GM19351 (cell line): ENCODE results near the gene BLACAT1.
"Not testable (repeated sequence)": the region's sequence is repeated elsewhere in the genome, so short reads cannot be mapped to it uniquely, and the experiment has no call there.

Experiments used
- ATAC-seq: cut with Tn5 transposase; IDR thresholded peaks from one replicate; pipeline ENCODE4 v1.9.1; 2021; ENCODE audit warnings: mild to moderate bottlenecking, moderate library complexity; ENCODE audit not compliant: unreplicated experiment

BLACAT1 gene

DNA sequence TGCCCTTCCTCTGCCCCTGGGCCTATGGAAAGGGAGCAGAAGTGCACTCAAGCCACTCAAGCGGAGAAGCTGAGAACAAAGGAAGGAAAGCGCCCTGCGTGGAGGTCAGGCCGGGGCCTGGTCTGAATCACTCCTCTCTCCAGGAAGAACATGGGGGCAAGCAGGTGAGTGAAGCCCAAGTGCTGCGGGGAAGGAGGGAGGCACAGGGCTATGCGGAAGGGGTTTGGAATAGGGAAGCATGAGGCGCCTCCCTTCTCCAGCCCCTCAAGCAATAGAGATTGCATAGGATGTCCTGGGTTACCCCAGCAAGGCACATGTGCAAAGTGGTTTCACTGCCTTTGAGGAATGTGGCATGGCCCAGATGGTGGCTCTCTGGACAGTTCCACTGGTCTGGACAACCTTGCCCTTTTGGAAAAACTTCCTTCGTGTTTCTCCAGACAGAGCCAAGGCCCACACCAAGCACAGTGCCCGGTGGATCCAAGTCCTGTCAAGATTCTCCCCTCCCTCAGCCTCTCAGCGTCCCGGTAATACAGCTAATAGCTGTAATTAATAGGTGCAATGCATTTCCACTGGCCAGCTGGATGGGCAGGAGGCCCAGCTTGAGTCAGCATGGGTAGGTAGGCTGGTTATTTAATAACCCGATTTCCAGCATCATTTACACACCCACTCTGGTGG, 13.7 kb downstream of the BLACAT1 start:
- no peak for ATAC-seq

DNA sequence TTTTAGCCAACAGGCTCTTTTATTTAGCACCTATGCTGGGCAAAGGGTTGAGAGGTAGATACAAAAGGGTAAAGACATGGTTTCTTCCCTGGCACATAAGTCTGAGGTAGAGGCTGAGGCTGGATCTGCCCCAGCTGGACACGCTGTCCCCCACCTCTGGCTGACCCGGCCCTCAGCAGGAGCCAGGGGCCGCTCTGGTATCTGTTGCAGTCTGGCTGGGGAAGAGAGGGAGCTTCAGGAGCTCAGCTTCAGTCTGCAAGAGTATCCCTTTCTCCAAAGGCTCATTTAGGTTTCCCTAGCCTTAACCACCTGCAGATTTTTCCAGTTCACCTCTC, 14.2 kb downstream of the BLACAT1 start:
- ATAC-seq = no peak

DNA sequence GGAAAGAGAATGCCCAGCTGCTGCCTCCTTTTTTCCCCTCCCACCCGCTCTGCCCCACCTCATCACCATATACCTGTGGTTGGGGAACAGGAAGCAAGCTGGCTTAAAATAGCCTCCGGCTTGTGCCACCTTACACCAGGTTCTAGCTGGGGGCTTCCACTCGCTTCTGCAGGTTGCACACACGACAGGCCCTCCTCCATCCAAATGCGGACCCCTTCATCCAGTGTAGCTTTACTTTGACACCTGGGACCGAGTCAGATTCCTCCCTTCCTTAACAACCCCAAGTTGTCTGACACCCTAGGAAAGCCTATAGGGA, 14.6 kb downstream of the BLACAT1 start:
- no peak for ATAC-seq

- ATAC-seq = peak; percentile 88
Measured at GRCh38 chr1:205440476-205441317, 15.1 kb downstream of the BLACAT1 start.

DNA sequence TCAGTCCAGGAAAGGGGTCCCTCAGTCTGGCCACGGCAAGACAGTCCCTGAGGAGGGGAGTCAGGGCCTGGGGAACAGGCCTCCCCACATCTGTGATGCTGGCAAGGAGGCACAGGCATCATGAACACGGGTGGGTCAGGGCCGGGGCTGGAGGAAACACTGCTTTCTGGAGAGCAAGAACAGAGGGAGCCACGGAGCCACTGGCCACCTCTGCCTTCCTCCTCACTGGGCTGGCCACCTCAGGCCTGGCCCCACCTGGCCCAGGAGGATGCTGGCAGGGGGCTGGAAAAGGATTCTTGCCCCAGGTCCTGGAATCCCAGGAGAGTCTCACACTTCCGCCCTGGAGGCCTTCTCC, 15.7 kb downstream of the BLACAT1 start:
- ATAC-seq = no peak

- ATAC-seq = no peak
Measured at GRCh38 chr1:205438213-205439158, 17.4 kb downstream of the BLACAT1 start.

- ATAC-seq = no peak
Measured at GRCh38 chr1:205437570-205437969, 18.3 kb downstream of the BLACAT1 start.

GRCh38 chr1:205436776-205437410, 19.0 kb downstream of the BLACAT1 start:
- no peak for ATAC-seq

GRCh38 chr1:205435578-205436573, 20.0 kb downstream of the BLACAT1 start:
- ATAC-seq = no peak

DNA sequence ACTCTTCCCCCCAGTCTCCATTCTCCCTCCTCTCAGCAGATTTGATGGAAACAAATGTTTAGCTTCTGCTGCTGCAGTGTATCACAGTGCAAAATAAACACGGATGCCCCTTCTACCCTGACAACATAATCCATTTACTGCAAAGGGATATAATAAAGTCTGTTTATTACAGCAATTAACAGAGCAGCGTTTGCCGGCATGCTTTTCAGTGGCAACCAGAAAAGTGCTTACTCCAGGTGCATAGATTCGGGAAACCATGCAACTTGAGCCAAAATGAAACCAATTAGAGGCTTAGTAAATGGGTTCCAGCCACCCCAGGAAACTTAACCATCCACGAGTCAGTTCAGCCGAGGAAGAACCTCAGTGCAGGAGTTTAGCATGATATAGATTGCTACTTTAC, 21.1 kb downstream of the BLACAT1 start:
- ATAC-seq = no peak

GRCh38 chr1:205432692-205433091, 23.2 kb downstream of the BLACAT1 start:
- not testable (repeated sequence) for ATAC-seq

DNA sequence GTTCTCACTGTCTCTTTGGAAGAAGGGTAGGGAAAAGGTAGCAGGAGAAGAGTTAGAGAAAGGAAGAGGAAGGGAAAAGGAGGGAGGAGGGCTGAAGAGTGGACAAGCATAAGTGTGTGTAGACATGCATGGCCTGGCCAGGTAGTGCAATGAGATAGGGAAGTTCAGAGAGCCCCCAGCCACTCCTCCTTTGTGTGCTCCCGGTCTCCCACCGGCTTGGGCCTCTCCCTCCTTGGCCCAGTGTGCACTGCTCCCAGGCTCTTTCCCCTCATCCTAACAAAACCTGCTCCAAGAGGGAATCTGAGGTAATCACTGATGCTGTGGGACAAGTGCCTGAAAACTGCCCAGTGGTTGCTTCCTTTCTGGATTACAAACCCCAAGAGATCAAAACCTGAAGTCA, 23.7 kb downstream of the BLACAT1 start:
- ATAC-seq = no peak

DNA sequence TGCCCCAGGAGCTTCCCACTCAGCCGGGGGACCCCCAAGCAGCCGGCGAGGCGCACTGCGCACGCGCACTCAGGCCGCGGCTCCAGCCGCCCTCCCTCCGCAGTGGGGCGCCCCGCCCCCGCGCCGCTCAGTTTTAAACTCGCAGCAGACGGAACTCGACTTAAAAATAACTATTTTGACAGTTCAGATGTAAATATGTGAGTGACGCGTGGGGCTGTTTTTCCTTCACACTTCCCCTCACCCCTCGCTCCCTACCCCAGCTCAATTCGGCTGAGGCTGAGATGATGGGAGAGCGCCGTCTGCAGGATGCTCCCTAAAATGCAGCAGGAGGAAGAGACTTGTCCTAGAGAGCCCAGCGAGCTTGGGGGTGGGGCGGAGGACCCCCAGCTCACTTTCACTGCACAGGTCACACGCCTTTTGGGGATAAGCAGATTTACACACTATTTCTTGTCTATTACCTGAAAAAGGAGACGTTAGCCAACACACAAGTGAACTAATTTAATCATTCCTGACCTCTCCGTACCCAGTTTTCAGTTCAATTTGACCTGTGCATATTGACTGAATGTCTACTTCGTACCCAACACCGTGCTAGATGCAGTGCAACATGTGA, 25.0 kb downstream of the BLACAT1 start:
- ATAC-seq = no peak

DNA sequence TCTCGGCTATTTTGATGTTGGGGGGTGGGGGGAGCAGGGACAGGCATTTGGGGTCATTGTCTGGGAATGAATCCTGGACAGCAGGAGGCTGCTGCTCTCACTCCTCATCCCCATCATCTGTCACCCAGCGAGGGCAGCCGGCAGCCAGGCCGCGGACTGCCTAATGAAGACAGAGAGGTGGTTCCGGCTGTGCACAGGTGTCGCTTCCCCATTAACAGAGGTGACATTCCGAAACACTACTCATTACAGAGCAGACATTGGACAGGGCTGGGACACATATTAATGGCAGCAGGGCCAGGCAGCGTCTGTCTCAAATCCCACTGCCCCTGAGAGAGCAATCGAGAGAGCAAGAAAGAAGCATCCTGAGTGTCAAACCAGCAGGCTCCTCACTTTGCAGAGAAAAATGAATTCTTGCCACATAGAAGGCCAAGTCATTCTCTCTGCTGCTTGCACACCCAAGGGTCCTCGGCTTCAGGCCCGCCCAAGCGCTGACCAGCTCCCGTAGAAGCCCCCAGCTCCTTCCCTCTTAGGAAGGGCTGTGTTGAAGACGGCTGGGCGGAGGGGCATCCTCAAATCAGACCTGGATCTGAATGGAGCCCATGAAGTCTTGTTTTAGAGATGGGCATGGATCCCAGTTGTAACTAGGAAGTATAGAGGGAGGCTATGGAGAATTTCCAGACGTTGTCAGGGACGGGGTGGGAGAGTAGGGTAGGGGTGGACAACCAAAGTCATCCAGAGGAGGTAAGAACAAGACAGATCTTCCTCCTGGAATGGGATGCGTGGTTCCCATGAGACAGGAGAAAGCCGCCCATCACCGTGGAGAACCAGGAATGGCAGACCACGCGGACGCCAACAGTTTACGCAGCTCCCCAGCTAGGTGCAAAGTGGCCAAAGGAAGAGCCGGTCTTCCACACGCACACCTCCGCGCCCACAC, 25.8 kb downstream of the BLACAT1 start:
- no peak for ATAC-seq

- ATAC-seq = no peak
Measured at GRCh38 chr1:205424901-205425600, 30.8 kb downstream of the BLACAT1 start.

DNA sequence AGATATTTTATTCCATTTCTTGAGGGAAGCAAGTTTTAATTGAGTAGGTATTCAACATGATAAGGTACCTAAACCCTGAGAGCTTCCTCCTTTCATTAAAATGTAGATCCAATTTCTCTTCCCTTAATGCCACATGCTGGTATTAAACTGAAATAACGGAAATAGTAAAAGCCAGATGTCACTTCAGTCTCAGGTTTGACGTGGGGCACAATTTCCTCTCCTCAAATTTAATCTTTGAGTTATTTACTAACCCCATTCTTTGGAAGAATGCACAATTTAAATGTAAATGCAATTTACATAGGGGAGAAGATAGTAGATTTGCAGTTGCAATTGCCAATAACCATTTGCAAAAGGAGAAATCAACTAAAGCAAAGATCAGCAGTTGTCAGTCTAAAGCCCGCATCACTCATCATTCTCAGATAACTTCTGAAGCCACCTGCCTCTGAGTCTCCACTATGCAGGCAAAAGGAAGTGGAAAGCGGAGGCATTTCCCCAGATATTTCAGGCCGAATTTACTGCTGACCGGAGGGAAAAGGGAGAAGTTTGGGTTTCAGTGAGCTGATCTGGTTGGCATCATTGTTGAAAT, 31.9 kb downstream of the BLACAT1 start:
- ATAC-seq = no peak

GRCh38 chr1:205422993-205423642, 32.7 kb downstream of the BLACAT1 start:
- no peak for ATAC-seq
